NCI-H1436 treated with DMSO at 0.1 percent for 48 hours (cell line): Measurements from ENCODE around the gene F2.

ENCODE experiments used
- DNase-seq: peaks from one replicate; lab custom pipeline; 2025; lab: John Stamatoyannopoulos, UW

Gene F2

GRCh38 chr11:46743693-46744339 lies 24.8 kb downstream of the F2 start:
- DNase-seq, result no peak

- no peak for DNase-seq
Measured at GRCh38 chr11:46745328-46745727, 26.3 kb downstream of the F2 start.

GRCh38 chr11:46745995-46746394 lies 27.0 kb downstream of the F2 start:
- no peak for DNase-seq

- no peak for DNase-seq
Measured at GRCh38 chr11:46747150-46747549, 28.1 kb downstream of the F2 start.

GRCh38 chr11:46755962-46756361 lies 36.9 kb downstream of the F2 start:
- DNase-seq, result no peak

GRCh38 chr11:46759196-46759595 lies 40.2 kb downstream of the F2 start:
- DNase-seq, result no peak

GRCh38 chr11:46760429-46761128 lies 41.6 kb downstream of the F2 start:
- no peak for DNase-seq

GRCh38 chr11:46761807-46762206 lies 42.8 kb downstream of the F2 start:
- no peak for DNase-seq

- DNase-seq, result no peak
Measured at GRCh38 chr11:46762248-46762647, 43.2 kb downstream of the F2 start.

GRCh38 chr11:46766656-46767055 lies 47.6 kb downstream of the F2 start:
- no peak for DNase-seq

- DNase-seq, result no peak
Measured at GRCh38 chr11:46769636-46770221, 50.7 kb downstream of the F2 start.

GRCh38 chr11:46776878-46777277 lies 57.9 kb downstream of the F2 start:
- no peak for DNase-seq

- DNase-seq, result no peak
Measured at GRCh38 chr11:46778416-46778815, 59.4 kb downstream of the F2 start.
